K562 (cell line): Measurements from ENCODE around the gene LEMD3. TPM values are rescaled to one million over a fixed set of nuclear protein-coding genes. Genes with fewer than 3 reads are reported as not detected.

Source experiments
- CBFA2T2 ChIP-seq: fragments of 450-650 bp; conservative IDR thresholded peaks from 2 replicates; pipeline ENCODE4 v1.6.1; 2017; ENCODE audit warnings: mild to moderate bottlenecking
- GABPA ChIP-seq: fragments of 200-800 bp; sonication (Bioruptor generic); conservative IDR thresholded peaks from 2 replicates; pipeline ENCODE4 v1.6.1; 2016; ENCODE audit warnings: low read depth, missing genetic modification characterization, missing compliant biosample characterization
- ILK ChIP-seq: fragments of 450-650 bp; IDR thresholded peaks from 2 replicates; pipeline ENCODE4 v1.6.1; 2016; ENCODE audit warnings: missing genetic modification characterization, low read depth, mild to moderate bottlenecking, missing compliant biosample characterization, moderate library complexity, borderline replicate concordance
- JUND ChIP-seq, 2 experiments: IDR thresholded peaks; 2 replicates in 1 of 2; 3 replicates in 1 of 2; pipeline ENCODE4 v1.6.1; 2011; ENCODE audit warnings: borderline replicate concordance in 2 of 2, low read depth in 2 of 2, low read length in 2 of 2, improper control_type of control experiment in 1 of 2, missing biosample characterization in 1 of 2, missing genetic modification characterization in 1 of 2, missing genetic modification reagents in 1 of 2
- LEF1 ChIP-seq: fragments of 450-650 bp; IDR thresholded peaks from 2 replicates; pipeline ENCODE4 v1.6.1; 2016; ENCODE audit warnings: mild to moderate bottlenecking
- PHB2 ChIP-seq: fragments of 450-650 bp; IDR thresholded peaks from 2 replicates; pipeline ENCODE4 v1.6.1; 2017; ENCODE audit warnings: low read depth
- RFX5 ChIP-seq: IDR thresholded peaks from 2 replicates; pipeline ENCODE4 v1.6.1; 2011; ENCODE audit warnings: low read depth, mild to moderate bottlenecking, improper control_type of control experiment, low read length
- SIN3B ChIP-seq: fragments of 450-650 bp; IDR thresholded peaks from 2 replicates; pipeline ENCODE4 v1.6.1; 2017; ENCODE audit warnings: low read depth, mild to moderate bottlenecking, moderate library complexity
- SMAD3 ChIP-seq: fragments of 450-650 bp; formaldehyde crosslinking; conservative IDR thresholded peaks from 2 replicates; pipeline ENCODE4 v1.4.0; 2020; ENCODE audit warnings: mild to moderate bottlenecking
- STAG1 ChIP-seq: sonication (generic); formaldehyde crosslinking; IDR thresholded peaks from 2 replicates; pipeline ENCODE4 v1.5.0; 2020; ENCODE audit warnings: missing genetic modification reagents, borderline replicate concordance
- ZBTB8A ChIP-seq: fragments of 450-650 bp; IDR thresholded peaks from 2 replicates; pipeline ENCODE4 v1.6.1; 2018; ENCODE audit warnings: mild to moderate bottlenecking, moderate library complexity; ENCODE audit not compliant: partially characterized antibody
- ZNF140 ChIP-seq: fragments of 250-450 bp; sonication (Bioruptor Pico); IDR thresholded peaks from 2 replicates; pipeline ENCODE4 v1.8.0; 2021; ENCODE audit warnings: moderate library complexity, mild to moderate bottlenecking, inconsistent platforms
- polyA plus RNA-seq, 8 experiments: library from polyadenylated mRNA; depleted of rRNA in 4 of 8; stranded (reverse) in 5 of 8; unstranded in 3 of 8; fragments of >200 nt; fragmentation: Nextera tagmentation in 2 of 8; fragmentation: Illumina TruSeq in 1 of 8; extraction: Ambion mirVana in 2 of 8; extraction: Trizol in 1 of 8; gene quantifications; 2 replicates each; pipeline versions ENCODE4 v1.2.1 to v1.2.3, GENCODE V29; 2011 to 2014; ENCODE audit warnings: inconsistent platforms in 1 of 8, missing spikeins in 1 of 8
- total RNA-seq, 7 experiments: library from RNA; depleted of rRNA in 6 of 7; stranded (reverse); fragments of >200 nt in 6 of 7; fragmentation: Illumina TruSeq in 2 of 7; extraction: Trizol in 2 of 7; gene quantifications; 2 replicates each; pipeline versions ENCODE4 v1.2.1 to v1.2.3, GENCODE V29; 2011 to 2021; ENCODE audit warnings: low replicate concordance in 1 of 7
- TF ChIP-seq, protein P1 (sequence below): fragments of 250-450 bp; sonication (Bioruptor Pico); IDR thresholded peaks from 2 replicates; pipeline ENCODE4 v1.4.0; 2020; ENCODE audit warnings: mild to moderate bottlenecking
- TF ChIP-seq, protein P2 (sequence below): fragments of 250-450 bp; sonication (Bioruptor Pico); IDR thresholded peaks from 2 replicates; pipeline ENCODE4 v1.4.0; 2020; ENCODE audit warnings: mild to moderate bottlenecking, moderate library complexity, borderline replicate concordance
- TF ChIP-seq, protein P3 (sequence below): fragments of 250-450 bp; sonication (Bioruptor Pico); IDR thresholded peaks from 2 replicates; pipeline ENCODE4 v1.8.0; 2022; ENCODE audit warnings: inconsistent platforms
- TF ChIP-seq, protein P4 (sequence below): sonication (generic); formaldehyde crosslinking; IDR thresholded peaks from 2 replicates; pipeline ENCODE4 v1.8.1; 2023; ENCODE audit warnings: mild to moderate bottlenecking, missing genetic modification reagents
- TF ChIP-seq, protein P5 (sequence below), 2 experiments: fragments of 450-650 bp; conservative IDR thresholded peaks; 2 replicates each; pipeline ENCODE4 v1.6.1; 2017; ENCODE audit warnings: mild to moderate bottlenecking in 2 of 2, moderate library complexity in 2 of 2

LEMD3 gene
- total and polyA plus RNA-seq, 9 of the 15 experiments (the other 6 are each of a cell fraction or from before 2014, with no cell fraction given), result 6.8 to 37.4 (median 17.2) TPM

DNA sequence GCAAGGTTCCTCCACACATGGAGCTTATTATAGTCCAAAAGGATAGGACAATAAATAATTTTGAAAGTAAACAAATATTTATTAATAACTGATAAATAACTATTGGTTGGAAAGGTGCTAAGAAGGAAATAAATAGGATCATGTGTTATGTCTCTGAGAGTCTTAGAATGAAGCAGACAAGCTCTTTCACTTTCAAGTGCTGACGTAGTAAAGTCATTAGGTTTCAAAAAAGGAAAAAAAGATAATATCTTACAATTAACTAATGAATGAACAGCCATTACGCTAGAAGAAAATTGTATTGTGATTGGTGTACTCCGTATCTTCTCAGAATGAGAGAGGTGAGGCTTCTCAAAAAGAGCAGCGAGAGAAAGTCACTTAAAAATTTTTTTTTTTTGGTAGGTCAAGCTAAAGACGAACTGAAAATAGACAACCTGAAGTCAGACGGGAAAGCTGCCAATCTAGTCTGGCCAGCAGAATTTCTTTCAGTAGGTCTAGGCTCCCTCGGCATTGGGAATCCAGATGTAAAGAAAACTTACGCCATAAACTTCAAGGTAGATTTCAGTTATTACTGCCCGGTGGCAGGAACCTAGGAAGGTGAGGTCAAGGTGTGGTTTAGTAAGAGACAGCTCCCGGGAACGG is 583 bp upstream of the LEMD3 start (continued):
- TF ChIP-seq, protein P1, sequence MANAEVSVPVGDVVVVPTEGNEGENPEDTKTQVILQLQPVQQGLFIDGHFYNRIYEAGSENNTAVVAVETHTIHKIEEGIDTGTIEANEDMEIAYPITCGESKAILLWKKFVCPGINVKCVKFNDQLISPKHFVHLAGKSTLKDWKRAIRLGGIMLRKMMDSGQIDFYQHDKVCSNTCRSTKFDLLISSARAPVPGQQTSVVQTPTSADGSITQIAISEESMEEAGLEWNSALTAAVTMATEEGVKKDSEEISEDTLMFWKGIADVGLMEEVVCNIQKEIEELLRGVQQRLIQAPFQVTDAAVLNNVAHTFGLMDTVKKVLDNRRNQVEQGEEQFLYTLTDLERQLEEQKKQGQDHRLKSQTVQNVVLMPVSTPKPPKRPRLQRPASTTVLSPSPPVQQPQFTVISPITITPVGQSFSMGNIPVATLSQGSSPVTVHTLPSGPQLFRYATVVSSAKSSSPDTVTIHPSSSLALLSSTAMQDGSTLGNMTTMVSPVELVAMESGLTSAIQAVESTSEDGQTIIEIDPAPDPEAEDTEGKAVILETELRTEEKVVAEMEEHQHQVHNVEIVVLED, result no peak
- TF ChIP-seq SIN3B (no peak), LEF1 (no peak), ZNF140 (no peak), SMAD3 (CRISPR knock-in tag) (no peak), STAG1 (CRISPR knock-in tag) (no peak), GABPA (tag) (no peak), PHB2 (no peak), RFX5 (no peak), ILK (no peak), ZBTB8A (no peak), JUND (IDR thresholded peaks at IDR 0.05; ENCODE audit: borderline replicate concordance, low read depth, low read length) (no peak), JUND (tag; IDR thresholded peaks at IDR 0.05; ENCODE audit: borderline replicate concordance, low read depth, low read length) (no peak), CBFA2T2 (no peak)
- TF ChIP-seq, protein P2, sequence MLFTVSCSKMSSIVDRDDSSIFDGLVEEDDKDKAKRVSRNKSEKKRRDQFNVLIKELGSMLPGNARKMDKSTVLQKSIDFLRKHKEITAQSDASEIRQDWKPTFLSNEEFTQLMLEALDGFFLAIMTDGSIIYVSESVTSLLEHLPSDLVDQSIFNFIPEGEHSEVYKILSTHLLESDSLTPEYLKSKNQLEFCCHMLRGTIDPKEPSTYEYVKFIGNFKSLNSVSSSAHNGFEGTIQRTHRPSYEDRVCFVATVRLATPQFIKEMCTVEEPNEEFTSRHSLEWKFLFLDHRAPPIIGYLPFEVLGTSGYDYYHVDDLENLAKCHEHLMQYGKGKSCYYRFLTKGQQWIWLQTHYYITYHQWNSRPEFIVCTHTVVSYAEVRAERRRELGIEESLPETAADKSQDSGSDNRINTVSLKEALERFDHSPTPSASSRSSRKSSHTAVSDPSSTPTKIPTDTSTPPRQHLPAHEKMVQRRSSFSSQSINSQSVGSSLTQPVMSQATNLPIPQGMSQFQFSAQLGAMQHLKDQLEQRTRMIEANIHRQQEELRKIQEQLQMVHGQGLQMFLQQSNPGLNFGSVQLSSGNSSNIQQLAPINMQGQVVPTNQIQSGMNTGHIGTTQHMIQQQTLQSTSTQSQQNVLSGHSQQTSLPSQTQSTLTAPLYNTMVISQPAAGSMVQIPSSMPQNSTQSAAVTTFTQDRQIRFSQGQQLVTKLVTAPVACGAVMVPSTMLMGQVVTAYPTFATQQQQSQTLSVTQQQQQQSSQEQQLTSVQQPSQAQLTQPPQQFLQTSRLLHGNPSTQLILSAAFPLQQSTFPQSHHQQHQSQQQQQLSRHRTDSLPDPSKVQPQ (CRISPR knock-in tag), result no peak
- TF ChIP-seq, protein P3, sequence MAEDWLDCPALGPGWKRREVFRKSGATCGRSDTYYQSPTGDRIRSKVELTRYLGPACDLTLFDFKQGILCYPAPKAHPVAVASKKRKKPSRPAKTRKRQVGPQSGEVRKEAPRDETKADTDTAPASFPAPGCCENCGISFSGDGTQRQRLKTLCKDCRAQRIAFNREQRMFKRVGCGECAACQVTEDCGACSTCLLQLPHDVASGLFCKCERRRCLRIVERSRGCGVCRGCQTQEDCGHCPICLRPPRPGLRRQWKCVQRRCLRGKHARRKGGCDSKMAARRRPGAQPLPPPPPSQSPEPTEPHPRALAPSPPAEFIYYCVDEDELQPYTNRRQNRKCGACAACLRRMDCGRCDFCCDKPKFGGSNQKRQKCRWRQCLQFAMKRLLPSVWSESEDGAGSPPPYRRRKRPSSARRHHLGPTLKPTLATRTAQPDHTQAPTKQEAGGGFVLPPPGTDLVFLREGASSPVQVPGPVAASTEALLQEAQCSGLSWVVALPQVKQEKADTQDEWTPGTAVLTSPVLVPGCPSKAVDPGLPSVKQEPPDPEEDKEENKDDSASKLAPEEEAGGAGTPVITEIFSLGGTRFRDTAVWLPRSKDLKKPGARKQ (CRISPR knock-in tag), result no peak
- TF ChIP-seq, protein P4, sequence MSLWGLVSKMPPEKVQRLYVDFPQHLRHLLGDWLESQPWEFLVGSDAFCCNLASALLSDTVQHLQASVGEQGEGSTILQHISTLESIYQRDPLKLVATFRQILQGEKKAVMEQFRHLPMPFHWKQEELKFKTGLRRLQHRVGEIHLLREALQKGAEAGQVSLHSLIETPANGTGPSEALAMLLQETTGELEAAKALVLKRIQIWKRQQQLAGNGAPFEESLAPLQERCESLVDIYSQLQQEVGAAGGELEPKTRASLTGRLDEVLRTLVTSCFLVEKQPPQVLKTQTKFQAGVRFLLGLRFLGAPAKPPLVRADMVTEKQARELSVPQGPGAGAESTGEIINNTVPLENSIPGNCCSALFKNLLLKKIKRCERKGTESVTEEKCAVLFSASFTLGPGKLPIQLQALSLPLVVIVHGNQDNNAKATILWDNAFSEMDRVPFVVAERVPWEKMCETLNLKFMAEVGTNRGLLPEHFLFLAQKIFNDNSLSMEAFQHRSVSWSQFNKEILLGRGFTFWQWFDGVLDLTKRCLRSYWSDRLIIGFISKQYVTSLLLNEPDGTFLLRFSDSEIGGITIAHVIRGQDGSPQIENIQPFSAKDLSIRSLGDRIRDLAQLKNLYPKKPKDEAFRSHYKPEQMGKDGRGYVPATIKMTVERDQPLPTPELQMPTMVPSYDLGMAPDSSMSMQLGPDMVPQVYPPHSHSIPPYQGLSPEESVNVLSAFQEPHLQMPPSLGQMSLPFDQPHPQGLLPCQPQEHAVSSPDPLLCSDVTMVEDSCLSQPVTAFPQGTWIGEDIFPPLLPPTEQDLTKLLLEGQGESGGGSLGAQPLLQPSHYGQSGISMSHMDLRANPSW (CRISPR knock-in tag), result no peak
- TF ChIP-seq, protein P5, sequence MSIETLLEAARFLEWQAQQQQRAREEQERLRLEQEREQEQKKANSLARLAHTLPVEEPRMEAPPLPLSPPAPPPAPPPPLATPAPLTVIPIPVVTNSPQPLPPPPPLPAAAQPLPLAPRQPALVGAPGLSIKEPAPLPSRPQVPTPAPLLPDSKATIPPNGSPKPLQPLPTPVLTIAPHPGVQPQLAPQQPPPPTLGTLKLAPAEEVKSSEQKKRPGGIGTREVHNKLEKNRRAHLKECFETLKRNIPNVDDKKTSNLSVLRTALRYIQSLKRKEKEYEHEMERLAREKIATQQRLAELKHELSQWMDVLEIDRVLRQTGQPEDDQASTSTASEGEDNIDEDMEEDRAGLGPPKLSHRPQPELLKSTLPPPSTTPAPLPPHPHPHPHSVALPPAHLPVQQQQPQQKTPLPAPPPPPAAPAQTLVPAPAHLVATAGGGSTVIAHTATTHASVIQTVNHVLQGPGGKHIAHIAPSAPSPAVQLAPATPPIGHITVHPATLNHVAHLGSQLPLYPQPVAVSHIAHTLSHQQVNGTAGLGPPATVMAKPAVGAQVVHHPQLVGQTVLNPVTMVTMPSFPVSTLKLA (conservative IDR thresholded peaks at IDR 0.05), result 0 out of 4 replicates have a peak, but pooled peaks of 1 of the 2 experiments have one; percentile 24
